Keratinocyte (primary cell): ENCODE data around the gene CNIH1.

Experiments
- EZH2 ChIP-seq: IDR thresholded peaks from one replicate; pipeline ENCODE4 v1.6.1; 2012; ENCODE audit warnings: inconsistent platforms, mild to moderate bottlenecking, low read length, moderate library complexity
- TF ChIP-seq, protein P1 (sequence below), 3 experiments: IDR thresholded peaks in 1 of 3; conservative IDR thresholded peaks in 1 of 3; optimal IDR thresholded peaks in 1 of 3; 2 replicates in 2 of 3; 3 replicates in 1 of 3; pipeline versions ENCODE3 to v1.5.1; 2011; ENCODE audit warnings: low read length in 3 of 3, mild to moderate bottlenecking in 3 of 3, moderate library complexity in 2 of 3, control low read depth in 1 of 3, inconsistent platforms in 1 of 3; ENCODE audit not compliant: insufficient read depth in 2 of 3; ENCODE audit errors: extremely low read depth in 1 of 3

DNA sequence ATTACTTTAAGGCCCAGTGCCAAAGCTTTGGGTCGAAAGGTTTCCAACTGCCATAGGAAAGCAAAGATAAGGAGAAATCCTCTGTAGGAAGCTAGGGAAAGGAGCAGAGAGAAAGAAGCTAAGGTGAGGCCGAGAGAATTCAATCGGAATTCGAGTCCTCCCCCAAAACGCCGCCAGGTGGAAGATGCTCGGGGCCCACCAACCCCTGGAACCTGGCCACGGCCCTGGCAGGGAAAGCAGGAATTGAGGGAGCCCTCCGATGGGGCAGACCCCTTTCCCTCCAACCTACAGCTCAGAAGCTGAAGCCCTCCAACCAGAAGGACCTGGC, 47.1 kb upstream of the CNIH1 start:
- no peak for TF ChIP-seq EZH2
- TF ChIP-seq, protein P1, sequence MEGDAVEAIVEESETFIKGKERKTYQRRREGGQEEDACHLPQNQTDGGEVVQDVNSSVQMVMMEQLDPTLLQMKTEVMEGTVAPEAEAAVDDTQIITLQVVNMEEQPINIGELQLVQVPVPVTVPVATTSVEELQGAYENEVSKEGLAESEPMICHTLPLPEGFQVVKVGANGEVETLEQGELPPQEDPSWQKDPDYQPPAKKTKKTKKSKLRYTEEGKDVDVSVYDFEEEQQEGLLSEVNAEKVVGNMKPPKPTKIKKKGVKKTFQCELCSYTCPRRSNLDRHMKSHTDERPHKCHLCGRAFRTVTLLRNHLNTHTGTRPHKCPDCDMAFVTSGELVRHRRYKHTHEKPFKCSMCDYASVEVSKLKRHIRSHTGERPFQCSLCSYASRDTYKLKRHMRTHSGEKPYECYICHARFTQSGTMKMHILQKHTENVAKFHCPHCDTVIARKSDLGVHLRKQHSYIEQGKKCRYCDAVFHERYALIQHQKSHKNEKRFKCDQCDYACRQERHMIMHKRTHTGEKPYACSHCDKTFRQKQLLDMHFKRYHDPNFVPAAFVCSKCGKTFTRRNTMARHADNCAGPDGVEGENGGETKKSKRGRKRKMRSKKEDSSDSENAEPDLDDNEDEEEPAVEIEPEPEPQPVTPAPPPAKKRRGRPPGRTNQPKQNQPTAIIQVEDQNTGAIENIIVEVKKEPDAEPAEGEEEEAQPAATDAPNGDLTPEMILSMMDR (optimal IDR thresholded peaks at IDR 0.05 in 1 of 3, IDR thresholded peaks at IDR 0.05 in 1 of 3, conservative IDR thresholded peaks at IDR 0.05 in 1 of 3; ENCODE audit: extremely low read depth in 1 of 3, insufficient read depth in 2 of 3, low read length in 3 of 3) = peak in 2 of 3 experiments; percentile 17 to 27
